NCI-H748 (cell line): ENCODE data around the gene GAPDHS.
A peak's percentile ranks its signal among the peaks of the same experiment; 100 is the strongest.

ENCODE experiments used
- DNase-seq: peaks from one replicate; lab custom pipeline; 2025; ENCODE audit not compliant: unreplicated experiment; lab: John Stamatoyannopoulos, UW

The GAPDHS gene

GRCh38 chr19:35556025-35556590 is 22.9 kb downstream of the GAPDHS start:
- no peak for DNase-seq

- DNase-seq: no peak
Observed at GRCh38 chr19:35556846-35557538, 23.7 kb downstream of the GAPDHS start.

DNA sequence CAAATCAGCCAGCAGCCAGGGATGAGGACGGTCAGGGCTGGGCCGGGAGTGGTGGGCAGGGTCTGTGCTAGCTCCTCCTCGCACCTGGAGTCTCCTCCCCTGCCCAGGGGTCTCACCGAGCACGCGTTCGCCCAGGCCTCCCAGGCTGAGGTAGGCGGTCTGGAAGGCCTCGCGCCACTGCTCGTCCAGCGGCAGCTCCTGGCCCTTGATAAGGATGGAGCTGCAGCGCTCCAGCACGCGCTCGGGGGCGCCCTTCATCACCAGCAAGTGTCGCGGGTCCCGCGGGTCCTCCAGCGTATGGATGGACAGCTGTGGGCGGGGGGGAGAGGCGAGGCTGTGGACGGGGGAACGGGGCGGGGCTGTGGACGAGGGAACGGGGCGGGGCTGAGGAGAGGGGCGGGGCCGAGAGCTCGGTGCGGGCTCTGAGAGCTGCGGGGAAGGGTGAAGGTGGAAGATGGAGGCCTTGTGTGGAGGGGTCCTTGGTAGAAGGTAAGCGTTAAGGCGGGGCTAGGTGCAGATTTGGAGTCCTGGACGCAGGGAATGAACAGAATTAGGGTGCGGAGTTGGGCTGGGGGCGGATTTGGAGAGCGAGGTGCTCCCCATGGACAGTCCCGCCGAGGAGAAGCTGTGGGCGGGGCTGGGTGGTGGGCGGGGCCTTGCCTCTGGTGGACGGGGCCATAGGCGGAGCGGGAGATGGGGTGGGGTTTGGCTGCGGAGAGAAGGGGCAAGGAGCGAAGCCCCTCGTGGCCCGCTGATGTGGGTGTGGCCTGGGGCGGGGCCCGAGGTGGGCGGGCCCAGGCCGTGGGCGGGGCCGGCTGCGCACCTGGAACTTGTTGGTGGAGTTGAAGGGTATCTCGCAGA is 24.5 kb downstream of the GAPDHS start:
- peak; percentile 49 for DNase-seq

GRCh38 chr19:35558400-35559280 is 25.4 kb downstream of the GAPDHS start:
- no peak for DNase-seq

GRCh38 chr19:35559281-35559659 is 26.0 kb downstream of the GAPDHS start:
- DNase-seq: no peak

DNA sequence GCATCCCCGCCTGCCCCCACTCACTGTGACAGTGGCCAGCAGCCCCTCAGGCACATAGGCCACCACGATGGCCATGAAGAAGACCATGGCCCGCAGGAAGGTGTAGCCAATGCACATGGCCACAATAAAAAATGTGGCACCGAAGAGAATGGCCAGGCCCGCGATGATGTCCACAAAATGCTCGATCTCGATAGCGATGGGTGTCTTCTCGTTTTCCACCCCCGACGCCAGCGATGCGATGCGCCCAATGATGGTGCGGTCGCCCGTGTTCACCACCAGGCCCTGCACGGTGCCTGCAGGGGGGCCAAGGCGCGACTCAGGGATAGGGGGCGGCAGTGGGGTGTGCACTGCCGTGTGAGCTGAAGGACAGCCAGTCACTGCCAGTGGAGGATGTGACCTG is 26.5 kb downstream of the GAPDHS start:
- DNase-seq: no peak

GRCh38 chr19:35560271-35560670 is 27.0 kb downstream of the GAPDHS start:
- no peak for DNase-seq

DNA sequence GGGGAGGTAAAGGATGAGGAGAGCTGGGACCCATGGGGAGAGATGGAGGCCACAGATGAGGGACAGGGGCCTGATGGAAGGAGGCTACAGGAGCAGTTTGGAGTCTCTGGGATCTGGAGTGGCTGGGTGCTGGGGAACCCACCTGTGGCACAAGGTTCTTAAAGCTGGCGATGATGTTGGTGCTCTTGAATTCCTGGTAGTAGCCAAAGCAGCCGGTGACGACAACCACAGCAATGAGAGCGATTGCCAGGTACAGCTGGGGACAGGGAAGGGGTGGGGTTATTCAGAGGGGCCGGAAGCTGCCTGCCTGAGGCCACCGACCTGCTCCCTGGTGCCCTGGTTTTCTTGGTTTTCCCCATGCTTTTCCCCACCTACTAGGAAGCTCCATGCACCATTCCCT is 27.4 kb downstream of the GAPDHS start:
- no peak for DNase-seq

GRCh38 chr19:35561436-35561835 is 28.2 kb downstream of the GAPDHS start:
- no peak for DNase-seq

DNA sequence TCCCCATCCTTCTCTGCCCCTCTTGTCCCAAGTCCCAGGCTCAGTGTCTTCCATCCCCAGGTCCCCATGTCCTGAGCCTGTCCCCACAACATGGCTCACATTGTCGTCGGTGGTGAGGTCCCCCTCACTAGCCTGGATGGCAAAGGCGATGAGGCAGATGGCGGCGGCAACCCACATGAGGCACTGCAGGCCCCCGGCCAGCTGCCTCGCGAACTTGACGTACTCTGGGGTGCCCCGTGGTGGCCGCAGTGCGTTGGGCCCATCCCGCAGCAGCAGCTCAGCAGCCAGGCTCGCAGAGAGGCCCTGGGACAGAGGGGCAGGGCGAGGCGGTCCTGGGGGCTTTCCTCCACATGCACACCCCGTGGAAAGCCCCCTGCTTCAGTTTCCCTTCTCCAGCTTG is 29.1 kb downstream of the GAPDHS start:
- no peak for DNase-seq

GRCh38 chr19:35562776-35563175 is 29.5 kb downstream of the GAPDHS start:
- no peak for DNase-seq

GRCh38 chr19:35563207-35563829 is 30.1 kb downstream of the GAPDHS start, which contains the start of gene ATP4A:
TSS of gene ATP4A (minus strand) at chr19:35563658. CDS start at chr19:35563629, 29 bp downstream.
- DNase-seq: no peak

- no peak for DNase-seq
Observed at GRCh38 chr19:35565016-35565856, 32.0 kb downstream of the GAPDHS start.

DNA sequence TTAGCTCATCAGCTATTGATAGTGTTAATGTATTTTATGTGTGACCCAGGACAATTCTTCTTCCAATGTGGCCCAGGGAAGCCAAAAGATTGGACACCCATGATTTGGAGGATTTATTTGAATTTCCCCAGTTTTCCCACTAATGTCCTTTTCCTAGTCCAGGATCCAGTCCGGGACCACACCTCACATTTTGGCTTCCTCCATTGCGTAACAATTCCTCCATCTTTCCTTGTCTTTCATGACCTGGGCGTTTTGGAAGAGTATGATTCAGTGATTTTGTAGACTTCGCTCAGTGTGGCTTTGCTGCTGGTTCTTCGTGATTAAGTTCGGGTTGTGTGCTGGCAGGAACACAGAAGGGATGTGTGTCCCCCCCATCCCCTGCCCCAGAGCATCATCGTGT is 33.5 kb downstream of the GAPDHS start:
- DNase-seq: no peak

DNA sequence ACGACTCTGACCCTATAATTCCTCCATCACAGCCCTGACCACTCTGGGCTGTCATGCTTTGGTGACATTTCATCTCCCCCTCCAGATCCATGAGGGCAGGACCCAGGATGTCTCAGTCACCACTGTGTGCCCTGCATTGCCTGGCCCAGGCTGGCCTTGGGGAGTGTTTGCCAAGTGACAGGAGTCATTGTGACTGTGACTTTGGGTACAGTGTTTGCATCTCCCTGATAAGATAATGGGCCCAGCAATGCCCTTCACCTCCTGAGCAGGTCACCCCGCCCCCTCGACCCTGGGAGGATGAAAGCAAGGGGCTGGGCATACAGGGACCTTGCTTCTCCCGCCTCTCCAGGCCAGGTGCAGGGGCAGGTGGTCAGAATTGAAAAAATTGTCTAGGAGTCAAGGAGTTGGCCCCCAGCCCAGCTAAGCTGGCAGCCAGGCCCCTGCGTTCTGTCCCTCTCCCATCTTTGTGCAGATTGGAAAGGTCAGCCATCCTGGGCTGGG is 36.1 kb downstream of the GAPDHS start:
- DNase-seq: no peak

- no peak for DNase-seq
Observed at GRCh38 chr19:35571406-35571965, 38.2 kb downstream of the GAPDHS start.

DNA sequence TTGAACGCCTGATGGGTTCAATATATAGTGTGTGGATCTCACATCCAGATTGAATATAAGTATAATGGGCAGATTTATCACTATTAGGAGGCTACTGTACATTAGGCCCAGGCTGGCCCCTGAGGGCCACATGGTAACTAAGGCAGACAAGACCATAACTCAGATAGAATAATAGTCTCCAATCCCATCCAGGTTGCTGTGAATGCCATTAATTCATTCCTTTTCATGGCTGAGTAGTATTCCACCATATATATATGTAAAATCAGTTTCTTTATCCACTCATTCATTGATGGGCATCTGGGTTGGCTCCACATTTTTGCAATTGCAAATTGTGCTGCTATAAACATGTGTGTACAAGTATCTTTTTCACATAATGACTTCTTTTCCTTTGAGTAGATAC is 44.7 kb downstream of the GAPDHS start:
- no peak for DNase-seq

GRCh38 chr19:35578707-35579106 is 45.5 kb downstream of the GAPDHS start:
- DNase-seq: no peak

DNA sequence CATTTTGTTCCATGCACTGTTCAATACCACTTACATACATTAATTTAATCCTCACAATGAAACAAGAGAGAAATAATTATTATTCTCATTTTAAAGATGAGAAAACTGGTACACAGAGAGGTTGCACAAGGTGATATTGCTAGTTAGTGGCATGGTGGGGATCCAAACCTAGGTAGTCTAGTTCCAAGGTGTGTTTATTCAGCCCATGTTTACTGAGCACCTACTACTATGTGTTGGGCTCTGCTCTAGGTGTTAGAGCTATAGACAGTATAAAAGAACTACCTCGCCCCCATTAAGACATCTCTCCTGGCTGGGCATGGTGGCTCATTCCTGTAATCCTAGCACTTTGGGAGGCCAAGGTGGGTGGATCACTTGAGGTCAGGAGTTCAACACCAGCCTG is 49.5 kb downstream of the GAPDHS start:
- DNase-seq: no peak
